OCI-LY7 (cell line): ENCODE data around the gene SNRNP27. TPM values are rescaled to one million over a fixed set of nuclear protein-coding genes. Genes with fewer than 3 reads are reported as not detected.

Source experiments
- BruUV-seq: library from RNA; stranded (reverse); fragments of 400-500 nt; replicated peaks from 2 replicates; lab custom pipeline; 2021; lab: Mats Ljungman, UMichigan
- CTCF ChIA-PET: fragments of 300-600 bp; sonication (Branson Sonifier 250); formaldehyde crosslinking; loops from one replicate; lab custom pipeline; 2022; ENCODE audit warnings: antibody characterized with exemption; ENCODE audit not compliant: unreplicated experiment; lab: Charles Lee
- POLR2A ChIA-PET: fragments of 300-600 bp; sonication (Branson Sonifier 250); formaldehyde crosslinking; loops from one replicate; lab custom pipeline; 2022; ENCODE audit warnings: antibody characterized with exemption; lab: Charles Lee
- DNase-seq: peaks from one replicate; pipeline ENCODE4 v3.0.0-alpha.2; 2015; ENCODE audit warnings: low spot score
- H2AFZ ChIP-seq: fragments of 200-600 bp; sonication (generic), shearing (Covaris generic); 2 replicates; pipeline ENCODE4 v1.6.1; 2014; ENCODE audit warnings: mild to moderate bottlenecking, antibody characterized with exemption, low read length, moderate library complexity
- H3K27ac ChIP-seq: fragments of 200-600 bp; sonication (generic); 2 replicates; pipeline ENCODE4 v1.5.1; 2014; ENCODE audit warnings: mixed run types, low read depth, mild to moderate bottlenecking, moderate library complexity, low read length, inconsistent platforms; ENCODE audit not compliant: poor library complexity, severe bottlenecking
- H3K36me3 ChIP-seq: fragments of 200-600 bp; sonication (generic); 2 replicates; pipeline ENCODE4 v1.6.1; 2014; ENCODE audit warnings: mild to moderate bottlenecking, antibody characterized with exemption, low read length, moderate library complexity, mixed read lengths; ENCODE audit not compliant: insufficient read depth
- H3K4me1 ChIP-seq: fragments of 200-600 bp; sonication (generic); 2 replicates; pipeline ENCODE4 v1.5.1; 2014; ENCODE audit warnings: mild to moderate bottlenecking, low read length; ENCODE audit not compliant: insufficient read depth, poor library complexity, severe bottlenecking
- H3K4me2 ChIP-seq: fragments of 200-600 bp; sonication (generic); 2 replicates; pipeline ENCODE4 v1.6.1; 2014; ENCODE audit warnings: mild to moderate bottlenecking, low read length
- H3K4me3 ChIP-seq: fragments of 200-600 bp; sonication (generic); 2 replicates; pipeline ENCODE4 v1.5.1; 2014; ENCODE audit warnings: mild to moderate bottlenecking, low read depth, low read length; ENCODE audit not compliant: poor library complexity, severe bottlenecking
- H3K79me2 ChIP-seq: fragments of 200-600 bp; sonication (generic); 2 replicates; pipeline ENCODE4 v1.6.1; 2016; ENCODE audit warnings: low read depth, mild to moderate bottlenecking, low read length, moderate library complexity, mixed read lengths; ENCODE audit not compliant: insufficient read depth
- H3K9me2 ChIP-seq: fragments of 200-600 bp; sonication (generic); 2 replicates; pipeline ENCODE4 v1.6.1; 2016; ENCODE audit warnings: mild to moderate bottlenecking, low read length, mixed read lengths; ENCODE audit not compliant: insufficient read depth
- H3K9me3 ChIP-seq: fragments of 200-600 bp; sonication (generic); 2 replicates; pipeline ENCODE4 v1.6.1; 2014; ENCODE audit warnings: mild to moderate bottlenecking, mixed run types, low read length, mixed read lengths
- H4K20me1 ChIP-seq: fragments of 200-600 bp; sonication (generic); 2 replicates; pipeline ENCODE4 v1.6.1; 2014; ENCODE audit warnings: mild to moderate bottlenecking, antibody characterized with exemption, low read length, moderate library complexity, mixed read lengths; ENCODE audit not compliant: insufficient read depth
- EZH2phosphoT487 ChIP-seq: fragments of 200-600 bp; sonication (generic); IDR thresholded peaks from 2 replicates; pipeline ENCODE4 v1.6.1; 2018; ENCODE audit warnings: low read depth, borderline replicate concordance, mild to moderate bottlenecking, mixed run types, antibody characterized with exemption, low read length, moderate library complexity, mixed read lengths
- intact Hi-C: fragments of 100-400 bp; cut with micrococcal nuclease; formaldehyde crosslinking; loops from one replicate; pipeline ENCODE4 v1.10.0; 2022; ENCODE audit not compliant: unreplicated experiment
- total RNA-seq, 2 experiments: library from RNA; depleted of rRNA in 1 of 2; stranded (reverse); fragments of >200 nt in 1 of 2; shearing (Covaris generic) in 1 of 2; gene quantifications; 2 replicates each; pipeline ENCODE4 v1.2.3, GENCODE V29; 2014 to 2022
- TF ChIP-seq, protein P1 (sequence below): fragments of 200-600 bp; sonication (generic); conservative IDR thresholded peaks from 2 replicates; pipeline ENCODE4 v1.5.1; 2014; ENCODE audit warnings: mild to moderate bottlenecking, antibody characterized with exemption, low read length, moderate library complexity, mixed read lengths

The SNRNP27 gene
- total RNA-seq, 2 experiments from 2014 or later = 42.2 to 76.0 TPM

DNA sequence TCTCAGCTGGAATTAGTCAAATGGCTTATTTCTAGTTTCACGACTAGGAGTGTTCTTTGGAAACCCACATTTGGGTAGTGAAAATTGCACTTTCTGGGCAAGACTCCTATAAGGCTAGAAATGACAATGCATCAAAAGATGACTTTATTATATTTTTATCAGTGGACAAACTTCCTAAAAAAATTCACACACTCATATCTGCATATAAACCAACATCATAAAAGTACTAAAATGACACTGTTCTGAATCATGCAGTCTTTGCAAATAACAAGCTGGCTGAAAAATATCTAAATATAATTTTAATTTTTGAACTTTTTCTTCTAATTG lies 38.8 kb downstream of the SNRNP27 start:
- H3K9me2 ChIP-seq = no peaks in the 10 kb centered on the region
- POLR2A ChIA-PET = interaction anchor here (0.5 to 1.5 kb wide), 3 partner anchors 10 to 227 kb away, joined by 3 to 8 read pairs (median 4); no protein-coding TSS in a partner anchor
- no TSS peak for BruUV-seq
- peaks cover 14% of the 10 kb centered on the region for H3K4me1 ChIP-seq
- no peaks in the 10 kb centered on the region for H3K36me3 ChIP-seq
- no peak overlapping the region for H3K4me3 ChIP-seq
- CTCF ChIA-PET = no interaction called here
- H3K27ac ChIP-seq = no peak overlapping the region
- no peak overlapping the region for H2AFZ ChIP-seq
- no peaks in the 10 kb centered on the region for H3K79me2 ChIP-seq
- H4K20me1 ChIP-seq = no peaks in the 10 kb centered on the region
- no peaks in the 10 kb centered on the region for H3K9me3 ChIP-seq
- TF ChIP-seq, protein P1, sequence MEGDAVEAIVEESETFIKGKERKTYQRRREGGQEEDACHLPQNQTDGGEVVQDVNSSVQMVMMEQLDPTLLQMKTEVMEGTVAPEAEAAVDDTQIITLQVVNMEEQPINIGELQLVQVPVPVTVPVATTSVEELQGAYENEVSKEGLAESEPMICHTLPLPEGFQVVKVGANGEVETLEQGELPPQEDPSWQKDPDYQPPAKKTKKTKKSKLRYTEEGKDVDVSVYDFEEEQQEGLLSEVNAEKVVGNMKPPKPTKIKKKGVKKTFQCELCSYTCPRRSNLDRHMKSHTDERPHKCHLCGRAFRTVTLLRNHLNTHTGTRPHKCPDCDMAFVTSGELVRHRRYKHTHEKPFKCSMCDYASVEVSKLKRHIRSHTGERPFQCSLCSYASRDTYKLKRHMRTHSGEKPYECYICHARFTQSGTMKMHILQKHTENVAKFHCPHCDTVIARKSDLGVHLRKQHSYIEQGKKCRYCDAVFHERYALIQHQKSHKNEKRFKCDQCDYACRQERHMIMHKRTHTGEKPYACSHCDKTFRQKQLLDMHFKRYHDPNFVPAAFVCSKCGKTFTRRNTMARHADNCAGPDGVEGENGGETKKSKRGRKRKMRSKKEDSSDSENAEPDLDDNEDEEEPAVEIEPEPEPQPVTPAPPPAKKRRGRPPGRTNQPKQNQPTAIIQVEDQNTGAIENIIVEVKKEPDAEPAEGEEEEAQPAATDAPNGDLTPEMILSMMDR = no peak
- TF ChIP-seq EZH2phosphoT487 = no peak
- no peak overlapping the region for H3K4me2 ChIP-seq
- intact Hi-C loops = no loop called here
- no peak for DNase-seq

DNA sequence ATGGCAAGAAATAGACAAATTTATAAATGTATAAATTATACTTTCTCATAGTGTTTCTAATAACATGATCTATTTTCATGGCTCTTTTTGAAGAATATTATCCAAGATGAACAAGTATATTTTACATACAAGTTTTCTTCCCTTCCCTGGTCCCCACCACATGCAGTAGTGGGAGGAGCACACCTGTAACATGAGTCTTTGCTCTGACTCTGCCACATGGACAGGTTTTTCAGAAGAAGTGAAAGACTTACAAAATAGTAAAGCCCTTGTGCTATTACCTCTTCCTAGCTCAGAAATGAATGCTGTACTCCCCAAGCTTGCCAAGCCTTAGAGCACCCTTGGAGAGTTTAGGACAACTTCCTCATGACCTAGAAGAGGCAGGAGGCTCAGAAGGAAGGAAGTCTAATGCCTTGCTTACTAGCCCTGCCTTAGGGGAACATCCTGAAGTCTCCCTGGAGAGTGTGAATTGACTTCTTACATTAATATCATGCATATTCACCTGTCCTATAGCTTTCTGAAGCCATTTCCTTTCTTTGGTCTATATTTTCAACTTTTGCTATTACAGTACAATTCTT lies 39.6 kb downstream of the SNRNP27 start:
- BruUV-seq = no TSS peak
- no peaks in the 10 kb centered on the region for H4K20me1 ChIP-seq

More for the DNA sequence above, 39.6 kb downstream of the SNRNP27 start:
- Histone ChIP-seq H3K79me2 (no peaks in the 10 kb centered on the region), H3K9me3 (no peaks in the 10 kb centered on the region), H3K4me2 (no peak overlapping the region), H3K9me2 (no peaks in the 10 kb centered on the region), H3K4me1 (peaks cover 14% of the 10 kb centered on the region), H2AFZ (no peak overlapping the region), H3K36me3 (no peaks in the 10 kb centered on the region), H3K27ac (no peak overlapping the region), H3K4me3 (no peak overlapping the region)
- intact Hi-C loops = no loop called here
- DNase-seq = no peak
- TF ChIP-seq, protein P1 = no peak
- TF ChIP-seq EZH2phosphoT487 = no peak
- POLR2A ChIA-PET = interaction anchor here (0.6 to 1.7 kb wide), 5 partner anchors 10 to 357 kb away, joined by 3 to 8 read pairs (median 3); partner anchors contain the start of gene MXD1
- CTCF ChIA-PET = no interaction called here
